NB4 (cell line): Measurements from ENCODE around the gene RAI14.

Experiments used
- DNase-seq: peaks from one replicate; pipeline ENCODE4 v3.0.0; 2010; ENCODE audit warnings: low read depth
- H3K4me3 ChIP-seq: one replicate; pipeline ENCODE4 v1.5.1; 2011; ENCODE audit warnings: mild to moderate bottlenecking, low read depth, low read length, moderate library complexity
- MAX ChIP-seq: IDR thresholded peaks from 2 replicates; pipeline ENCODE4 v1.6.1; 2011; ENCODE audit warnings: low read depth, low read length
- MYC ChIP-seq: IDR thresholded peaks from 2 replicates; pipeline ENCODE4 v1.6.1; 2011; ENCODE audit warnings: low read depth, low read length
- POLR2A ChIP-seq: IDR thresholded peaks from 2 replicates; pipeline ENCODE4 v1.6.1; 2011; ENCODE audit warnings: mild to moderate bottlenecking; ENCODE audit not compliant: insufficient read length; ENCODE audit errors: extremely low read depth
- TF ChIP-seq, protein P1 (sequence below): IDR thresholded peaks from one replicate; pipeline ENCODE4 v1.5.1; 2012; ENCODE audit warnings: low read depth, low read length

RAI14 gene

GRCh38 chr5:34857161-34857560 lies 201.0 kb downstream of the RAI14 start:
- TF ChIP-seq MYC (no peak), POLR2A (no peak), MAX (no peak)
- TF ChIP-seq, protein P1, sequence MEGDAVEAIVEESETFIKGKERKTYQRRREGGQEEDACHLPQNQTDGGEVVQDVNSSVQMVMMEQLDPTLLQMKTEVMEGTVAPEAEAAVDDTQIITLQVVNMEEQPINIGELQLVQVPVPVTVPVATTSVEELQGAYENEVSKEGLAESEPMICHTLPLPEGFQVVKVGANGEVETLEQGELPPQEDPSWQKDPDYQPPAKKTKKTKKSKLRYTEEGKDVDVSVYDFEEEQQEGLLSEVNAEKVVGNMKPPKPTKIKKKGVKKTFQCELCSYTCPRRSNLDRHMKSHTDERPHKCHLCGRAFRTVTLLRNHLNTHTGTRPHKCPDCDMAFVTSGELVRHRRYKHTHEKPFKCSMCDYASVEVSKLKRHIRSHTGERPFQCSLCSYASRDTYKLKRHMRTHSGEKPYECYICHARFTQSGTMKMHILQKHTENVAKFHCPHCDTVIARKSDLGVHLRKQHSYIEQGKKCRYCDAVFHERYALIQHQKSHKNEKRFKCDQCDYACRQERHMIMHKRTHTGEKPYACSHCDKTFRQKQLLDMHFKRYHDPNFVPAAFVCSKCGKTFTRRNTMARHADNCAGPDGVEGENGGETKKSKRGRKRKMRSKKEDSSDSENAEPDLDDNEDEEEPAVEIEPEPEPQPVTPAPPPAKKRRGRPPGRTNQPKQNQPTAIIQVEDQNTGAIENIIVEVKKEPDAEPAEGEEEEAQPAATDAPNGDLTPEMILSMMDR: no peak
- H3K4me3 ChIP-seq: no peak overlapping the region
- no peak for DNase-seq

- no peak overlapping the region for H3K4me3 ChIP-seq
- TF ChIP-seq POLR2A: no peak
- TF ChIP-seq, protein P1: no peak
- no peak for TF ChIP-seq MAX
- no peak for TF ChIP-seq MYC
- DNase-seq: no peak
These were observed 201.8 kb downstream of the RAI14 start for GRCh38 chr5:34857894-34858293.

DNA sequence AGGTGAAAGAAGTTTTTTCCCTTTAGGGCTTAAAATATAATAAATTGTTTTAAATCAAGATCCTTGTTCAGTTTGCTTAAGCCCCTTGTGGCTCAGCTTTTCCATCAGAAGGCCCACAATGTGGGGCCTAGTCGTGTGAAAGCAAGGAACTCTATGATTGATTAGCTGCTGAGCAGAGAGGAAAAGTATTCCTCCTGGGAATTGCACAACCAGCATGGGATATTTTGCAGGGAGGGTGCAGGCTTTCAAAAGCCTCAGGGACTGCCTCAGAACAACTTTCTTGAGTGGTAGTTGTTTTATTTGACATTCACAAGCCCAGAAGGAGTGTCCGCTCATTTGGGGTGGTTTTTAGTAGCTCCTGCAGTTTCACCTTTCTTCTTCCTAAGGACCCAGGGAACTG lies 202.7 kb downstream of the RAI14 start:
- TF ChIP-seq POLR2A: no peak
- TF ChIP-seq, protein P1: no peak
- no peak for TF ChIP-seq MAX
- no peak for TF ChIP-seq MYC
- H3K4me3 ChIP-seq: no peak overlapping the region
- no peak for DNase-seq

GRCh38 chr5:34859253-34859652 lies 203.1 kb downstream of the RAI14 start:
- TF ChIP-seq MYC (no peak), POLR2A (no peak), MAX (no peak)
- TF ChIP-seq, protein P1: no peak
- no peak for DNase-seq
- no peak overlapping the region for H3K4me3 ChIP-seq

GRCh38 chr5:34863946-34864345 lies 207.8 kb downstream of the RAI14 start:
- no peak for DNase-seq
- TF ChIP-seq, protein P1: no peak
- TF ChIP-seq MAX: no peak
- TF ChIP-seq POLR2A: no peak
- no peak for TF ChIP-seq MYC
- no peak overlapping the region for H3K4me3 ChIP-seq

- H3K4me3 ChIP-seq: no peak overlapping the region
- no peak for TF ChIP-seq MYC
- TF ChIP-seq, protein P1: no peak
- TF ChIP-seq POLR2A: no peak
- no peak for TF ChIP-seq MAX
- no peak for DNase-seq
These were observed 209.0 kb downstream of the RAI14 start for GRCh38 chr5:34865091-34865490.
